AG09309 (cell line): ENCODE measurements around the gene ASB8.

Experiments used
- DNase-seq: peaks from one replicate; pipeline ENCODE4 v3.0.0-alpha.2; 2010; ENCODE audit warnings: low read depth
- H3K4me3 ChIP-seq: 2 replicates; pipeline ENCODE4 v1.5.1; 2011; ENCODE audit warnings: mild to moderate bottlenecking, low read depth, low read length, moderate library complexity; ENCODE audit not compliant: control insufficient read depth
- TF ChIP-seq, protein P1 (sequence below): IDR thresholded peaks from 2 replicates; pipeline ENCODE4 v1.5.1; 2011; ENCODE audit warnings: mild to moderate bottlenecking, low read depth, low read length, inconsistent platforms; ENCODE audit not compliant: insufficient read depth, control insufficient read depth; ENCODE audit errors: missing control alignments

Gene ASB8

DNA sequence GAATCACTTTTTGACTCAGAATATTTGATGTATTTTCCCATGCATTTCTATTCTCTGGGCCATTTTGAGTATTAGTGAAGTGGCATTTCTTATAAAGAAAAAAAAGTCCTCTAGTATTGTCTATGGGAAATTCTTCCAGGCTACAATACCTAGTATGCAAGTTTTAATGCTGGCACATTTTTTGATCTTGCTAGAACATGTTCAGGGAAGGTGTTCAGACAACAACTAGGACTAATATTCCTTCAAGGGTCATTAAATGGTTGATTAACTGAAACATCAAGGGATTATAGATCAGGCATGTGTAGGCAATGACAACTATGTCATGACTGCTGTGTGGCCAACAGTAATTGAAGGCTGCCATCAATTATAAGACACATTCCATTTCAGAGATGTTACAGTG, 33.8 kb upstream of the ASB8 start:
- H3K4me3 ChIP-seq = no peak overlapping the region
- TF ChIP-seq, protein P1, sequence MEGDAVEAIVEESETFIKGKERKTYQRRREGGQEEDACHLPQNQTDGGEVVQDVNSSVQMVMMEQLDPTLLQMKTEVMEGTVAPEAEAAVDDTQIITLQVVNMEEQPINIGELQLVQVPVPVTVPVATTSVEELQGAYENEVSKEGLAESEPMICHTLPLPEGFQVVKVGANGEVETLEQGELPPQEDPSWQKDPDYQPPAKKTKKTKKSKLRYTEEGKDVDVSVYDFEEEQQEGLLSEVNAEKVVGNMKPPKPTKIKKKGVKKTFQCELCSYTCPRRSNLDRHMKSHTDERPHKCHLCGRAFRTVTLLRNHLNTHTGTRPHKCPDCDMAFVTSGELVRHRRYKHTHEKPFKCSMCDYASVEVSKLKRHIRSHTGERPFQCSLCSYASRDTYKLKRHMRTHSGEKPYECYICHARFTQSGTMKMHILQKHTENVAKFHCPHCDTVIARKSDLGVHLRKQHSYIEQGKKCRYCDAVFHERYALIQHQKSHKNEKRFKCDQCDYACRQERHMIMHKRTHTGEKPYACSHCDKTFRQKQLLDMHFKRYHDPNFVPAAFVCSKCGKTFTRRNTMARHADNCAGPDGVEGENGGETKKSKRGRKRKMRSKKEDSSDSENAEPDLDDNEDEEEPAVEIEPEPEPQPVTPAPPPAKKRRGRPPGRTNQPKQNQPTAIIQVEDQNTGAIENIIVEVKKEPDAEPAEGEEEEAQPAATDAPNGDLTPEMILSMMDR = no peak
- no peak for DNase-seq

- DNase-seq = no peak
- no peak overlapping the region for H3K4me3 ChIP-seq
- TF ChIP-seq, protein P1 = peak; percentile 88
These were observed 32.2 kb upstream of the ASB8 start for GRCh38 chr12:48189331-48190125.

GRCh38 chr12:48187916-48188695, 30.8 kb upstream of the ASB8 start:
- no peak for DNase-seq
- TF ChIP-seq, protein P1 = no peak
- H3K4me3 ChIP-seq = no peak overlapping the region

- no peak for DNase-seq
- TF ChIP-seq, protein P1 = no peak
- no peak overlapping the region for H3K4me3 ChIP-seq
These were observed 28.0 kb upstream of the ASB8 start for GRCh38 chr12:48185181-48185919.

DNA sequence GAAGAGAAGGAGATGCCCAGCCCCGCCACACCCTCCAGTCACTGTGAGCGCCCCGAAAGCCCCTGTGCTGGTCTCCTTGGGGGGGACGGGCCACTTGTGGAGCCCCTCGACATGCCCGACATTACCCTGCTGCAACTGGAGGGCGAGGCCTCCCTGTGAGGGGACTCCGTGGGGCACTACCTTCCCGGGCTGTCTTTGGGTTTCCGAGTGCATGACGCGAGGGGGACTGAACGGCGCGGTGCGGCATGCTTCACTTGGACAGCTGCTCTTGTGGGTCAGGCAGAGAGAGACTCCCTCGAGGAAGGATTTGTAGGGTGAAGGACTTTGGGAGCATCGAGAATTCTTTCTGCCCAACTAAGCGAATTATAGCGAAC, 27.2 kb upstream of the ASB8 start:
- TF ChIP-seq, protein P1 = no peak
- no peak for DNase-seq
- no peak overlapping the region; the same call in 1 of the 2 replicates for H3K4me3 ChIP-seq

DNA sequence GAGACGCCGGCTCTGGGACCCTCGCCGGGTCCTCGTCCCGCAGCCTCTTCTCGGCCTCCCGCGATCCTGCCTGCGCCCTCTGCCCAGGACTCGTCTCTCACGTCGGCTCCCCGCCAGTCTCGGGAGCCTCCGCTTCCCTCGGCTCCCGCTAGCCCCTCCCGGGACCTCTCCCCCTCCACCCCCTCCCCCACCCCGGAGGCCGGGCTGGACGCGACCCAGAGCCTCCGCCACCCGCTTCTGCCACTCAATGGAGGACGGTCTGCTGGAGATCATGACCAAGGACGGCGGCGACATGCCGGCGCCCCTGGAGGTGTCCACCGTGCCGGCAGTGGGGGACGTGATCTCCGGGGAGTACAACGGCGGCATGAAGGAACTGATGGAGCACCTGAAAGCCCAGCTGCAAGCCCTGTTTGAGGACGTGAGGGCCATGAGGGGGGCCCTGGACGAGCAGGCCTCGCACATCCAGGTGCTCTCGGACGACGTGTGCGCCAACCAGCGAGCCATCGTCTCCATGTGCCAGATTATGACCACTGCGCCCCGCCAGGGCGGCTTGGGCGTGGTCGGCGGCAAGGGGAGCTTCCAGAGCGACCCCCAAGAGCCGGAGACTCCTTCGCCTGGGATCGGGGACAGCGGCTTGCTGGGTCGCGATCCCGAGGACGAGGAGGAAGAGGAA, 26.7 kb upstream of the ASB8 start:
- peak overlapping the region; percentile 64 for H3K4me3 ChIP-seq
- no peak for DNase-seq
- TF ChIP-seq, protein P1 = no peak
